Transverse colon (tissue), 4 donors: ENCODE data around the gene YWHAG. TPM values are rescaled to one million over a fixed set of nuclear protein-coding genes. Genes with fewer than 3 reads are reported as not detected.
"Not testable (repeated sequence)": the region's sequence is repeated elsewhere in the genome, so short reads cannot be mapped to it uniquely, and the experiment has no call there.

Experiments used
- DNase-seq: peaks from one replicate; pipeline ENCODE4 v3.0.0-alpha.2; 2019
- H3K27ac ChIP-seq, 4 donors: fragments of 200-600 bp; sonication (generic); 2 replicates each; pipeline ENCODE4 v1.5.1; 2016 to 2018; ENCODE audit warnings: inconsistent platforms in 4 of 4
- H3K27me3 ChIP-seq: fragments of 200-600 bp; sonication (generic); 2 replicates; pipeline ENCODE4 v1.5.1; 2017; ENCODE audit warnings: inconsistent platforms
- H3K36me3 ChIP-seq, 4 donors: fragments of 200-600 bp; sonication (generic); 2 replicates each; pipeline ENCODE4 v1.5.1; 2017 to 2019; ENCODE audit warnings: inconsistent platforms in 4 of 4
- H3K4me1 ChIP-seq, 4 donors: fragments of 200-600 bp; sonication (generic); 2 replicates each; pipeline ENCODE4 v1.5.1; 2017 to 2020; ENCODE audit warnings: inconsistent platforms in 4 of 4
- H3K4me3 ChIP-seq, 4 donors: fragments of 200-600 bp; sonication (generic); 1 replicate in 1 of 4; 2 replicates in 3 of 4; pipeline versions ENCODE4 v1.5.1 to v1.6.1; 2017 to 2019; ENCODE audit warnings: inconsistent platforms in 4 of 4
- H3K9me3 ChIP-seq, 2 donors: fragments of 200-600 bp; sonication (generic); 2 replicates each; pipeline ENCODE4 v1.5.1; 2017 to 2019; ENCODE audit warnings: inconsistent platforms in 2 of 2
- CTCF ChIP-seq, 5 experiments: fragments of 200-600 bp in 3 of 5; fragments of 450-650 bp in 2 of 5; sonication (generic) in 3 of 5; IDR thresholded peaks; 1 replicate in 2 of 5; 2 replicates in 3 of 5; pipeline ENCODE4 v1.5.1; 2016 to 2017; ENCODE audit warnings: antibody characterized with exemption in 5 of 5, inconsistent platforms in 3 of 5, mild to moderate bottlenecking in 2 of 5, moderate library complexity in 1 of 5
- EP300 ChIP-seq: sonication (generic); formaldehyde crosslinking; IDR thresholded peaks from one replicate; pipeline ENCODE4 v1.6.1; 2017; ENCODE audit warnings: antibody characterized with exemption, low read depth
- POLR2A ChIP-seq: fragments of 450-650 bp; IDR thresholded peaks from one replicate; pipeline ENCODE4 v1.6.1; 2016; ENCODE audit warnings: antibody characterized with exemption, mild to moderate bottlenecking, moderate library complexity
- POLR2AphosphoS5 ChIP-seq, 3 donors: sonication (generic); formaldehyde crosslinking; IDR thresholded peaks; one replicate each; pipeline ENCODE4 v1.6.1; 2016; ENCODE audit warnings: antibody characterized with exemption in 3 of 3
- WGBS, 2 donors: methylation state at CpG; one replicate each; pipeline ENCODE4 v1.1.5; 2018; ENCODE audit warnings: low coverage in 1 of 2; 5-methylcytosine and 5-hydroxymethylcytosine counted together
- in situ Hi-C, 4 donors: fragments of 200-750 bp; cut with MboI; loops; one replicate each; pipeline versions ENCODE4 v1.15.0 to v1.15.1; 2017; ENCODE audit warnings: low sequenced_read_pairs in 3 of 4, low pct_ligation_motif_present in 1 of 4, low pct_unique_long_range_greater_than_20kb in 1 of 4
- intact Hi-C: fragments of 100-400 bp; cut with DNase I; formaldehyde crosslinking; loops from one replicate; pipeline ENCODE4 v1.15.1; 2023; ENCODE audit warnings: low total_unique reads
- total RNA-seq, 4 donors: library from RNA; depleted of rRNA; stranded (reverse); fragments of >200 nt; gene quantifications; one replicate each; pipeline ENCODE4 v1.1.0, GENCODE V29; 2016

YWHAG gene
- total RNA-seq, 4 donors from 2014 or later: 35.9 to 71.6 (median 48.2) TPM

DNA sequence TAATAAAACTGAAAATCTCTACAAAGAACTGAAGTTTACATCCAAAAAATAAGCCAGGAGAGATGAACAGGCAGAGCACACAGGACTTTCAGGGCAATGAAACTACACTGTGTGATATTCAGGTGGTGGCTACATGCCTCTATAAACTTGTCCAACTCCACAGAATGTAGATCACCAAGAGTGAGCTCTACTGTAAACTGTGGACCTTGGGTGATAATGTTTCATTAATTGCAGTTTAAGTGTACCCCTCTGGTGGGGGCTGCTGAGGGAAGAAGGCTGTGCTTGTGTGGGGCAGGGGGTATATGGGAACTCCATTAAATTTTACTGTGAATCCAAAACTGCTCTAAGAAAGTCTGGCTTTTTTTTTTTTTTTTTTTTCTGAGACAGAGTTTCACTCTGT is 22.7 kb downstream of the YWHAG start:
- TF ChIP-seq POLR2A (no peak), POLR2AphosphoS5 (IDR thresholded peaks at IDR 0.05) (no peak), CTCF (IDR thresholded peaks at IDR 0.05) (no peak), EP300 (no peak)
- H3K36me3 ChIP-seq: no peaks in the 10 kb centered on the region
- H3K4me1 ChIP-seq: peaks cover 10 to 71% (median 19%) of the 10 kb centered on the region in 4 donors
- intact Hi-C loops: no loop called here
- no peaks in the 10 kb centered on the region for H3K9me3 ChIP-seq
- DNase-seq: no peak
- no peaks in the 10 kb centered on the region for H3K27me3 ChIP-seq
- H3K27ac ChIP-seq: no peak overlapping the region
- in situ Hi-C loops: no loop called here
- no peak overlapping the region for H3K4me3 ChIP-seq

- peaks cover 10 to 71% (median 16%) of the 10 kb centered on the region in 4 donors for H3K4me1 ChIP-seq
- H3K4me3 ChIP-seq, H3K27me3 ChIP-seq, H3K36me3 ChIP-seq, intact Hi-C loops, H3K9me3 ChIP-seq, DNase-seq, in situ Hi-C loops, H3K27ac ChIP-seq: not testable (repeated sequence)
- WGBS, 2 donors: 85% methylated on average over 2 of the region's 2 CpGs; no CpG with 5 or more reads in 1 of the 2 donors
Measured at GRCh38 chr7:76335417-76335816, 23.4 kb downstream of the YWHAG start.

GRCh38 chr7:76334320-76334967 is 24.3 kb downstream of the YWHAG start:
- H3K9me3 ChIP-seq: no peaks in the 10 kb centered on the region
- H3K4me3 ChIP-seq: no peak overlapping the region
- WGBS, 2 donors: 86 to 93% methylated on average over 3 to 6 of the region's 6 CpGs
- in situ Hi-C loops: no loop called here
- no peak for DNase-seq
- intact Hi-C loops: no loop called here
- H3K36me3 ChIP-seq: peaks cover 0 to 6% (median 1%) of the 10 kb centered on the region in 4 donors
- H3K4me1 ChIP-seq: peaks cover 10 to 62% (median 15%) of the 10 kb centered on the region in 4 donors
- no peak for TF ChIP-seq CTCF (IDR thresholded peaks at IDR 0.05)
- TF ChIP-seq POLR2A: no peak
- TF ChIP-seq EP300: no peak
- TF ChIP-seq POLR2AphosphoS5 (IDR thresholded peaks at IDR 0.05): no peak
- peak overlapping the region in 3 of 4 donors; percentile 14 to 37 (median 17) for H3K27ac ChIP-seq
- H3K27me3 ChIP-seq: no peaks in the 10 kb centered on the region

- Histone ChIP-seq H3K9me3 (no peaks in the 10 kb centered on the region), H3K4me1 (peaks cover 10 to 53% (median 15%) of the 10 kb centered on the region in 4 donors), H3K27me3 (no peaks in the 10 kb centered on the region), H3K27ac (peak overlapping the region; percentile 14 to 37 (median 26)), H3K4me3 (no peak overlapping the region), H3K36me3 (peaks cover 0 to 12% (median 5%) of the 10 kb centered on the region in 4 donors)
- in situ Hi-C loops (no loop called here), intact Hi-C loops (no loop called here)
- DNase-seq: peak; percentile 33
- TF ChIP-seq POLR2A (no peak), POLR2AphosphoS5 (IDR thresholded peaks at IDR 0.05) (peak in 1 of 3 donors; percentile 3)
- 72 to 76% methylated on average over 11 to 13 of the region's 14 CpGs for WGBS, 2 donors
Measured at GRCh38 chr7:76333511-76334101, 25.2 kb downstream of the YWHAG start.

DNA sequence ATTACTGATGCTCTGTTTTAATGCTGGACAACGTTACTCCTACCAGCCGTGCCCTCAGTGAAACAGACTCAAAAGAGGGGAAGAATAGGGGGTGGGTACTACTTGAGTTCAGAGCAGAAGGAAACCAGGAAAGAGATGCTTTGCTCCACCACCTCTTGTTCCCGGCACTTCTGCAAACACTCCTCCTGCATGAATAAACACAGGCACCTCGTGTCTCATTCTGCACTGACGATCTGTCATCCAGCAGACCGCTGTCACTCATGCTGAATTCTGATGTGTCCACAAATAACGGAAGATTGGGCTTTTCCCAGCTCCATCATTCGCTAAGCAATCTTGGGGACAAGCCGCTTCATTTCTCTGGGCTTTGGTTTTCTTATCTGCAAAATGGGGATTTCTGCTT is 26.7 kb downstream of the YWHAG start:
- DNase-seq: no peak
- Histone ChIP-seq H3K4me3 (no peak overlapping the region), H3K9me3 (no peaks in the 10 kb centered on the region), H3K27ac (no peak overlapping the region), H3K36me3 (peaks cover 0 to 20% (median 8%) of the 10 kb centered on the region in 4 donors), H3K4me1 (peaks cover 10 to 49% (median 15%) of the 10 kb centered on the region in 4 donors), H3K27me3 (no peaks in the 10 kb centered on the region)
- 58 to 62% methylated on average over 9 of the region's 9 CpGs for WGBS, 2 donors
- intact Hi-C loops (no loop called here), in situ Hi-C loops (no loop called here)
- TF ChIP-seq POLR2AphosphoS5 (IDR thresholded peaks at IDR 0.05): no peak
- TF ChIP-seq EP300: no peak
- TF ChIP-seq CTCF (IDR thresholded peaks at IDR 0.05): no peak
- TF ChIP-seq POLR2A: no peak
